ENCODE data around the gene UFC1. TPM values are rescaled to one million over a fixed set of nuclear protein-coding genes. Genes with fewer than 3 reads are reported as not detected.

UFC1 gene
- total RNA-seq, 1 donor from 2014 or later = 84.4 TPM

- Histone ChIP-seq H3K27ac (no peak overlapping the region), H3K4me1 (peaks cover 24% of the 10 kb centered on the region), H3K36me3 (no peaks in the 10 kb centered on the region), H3K4me3 (no peak overlapping the region), H3K27me3 (no peaks in the 10 kb centered on the region), H3K9me3 (no peaks in the 10 kb centered on the region)
- ATAC-seq (no peak), DNase-seq (no peak)
- intact Hi-C loops (cut with DNase I) = no loop called here
- TF ChIP-seq CTCF (IDR thresholded peaks at IDR 0.05) = no peak
Measured at GRCh38 chr1:161190962-161191521, 37.3 kb downstream of the UFC1 start.

- Histone ChIP-seq H3K36me3 (no peaks in the 10 kb centered on the region), H3K27ac (no peak overlapping the region), H3K4me3 (no peak overlapping the region), H3K27me3 (no peaks in the 10 kb centered on the region), H3K4me1 (peaks cover 20% of the 10 kb centered on the region), H3K9me3 (no peaks in the 10 kb centered on the region)
- ATAC-seq (no peak), DNase-seq (no peak)
- intact Hi-C loops (cut with DNase I) = no loop called here
- no peak for TF ChIP-seq CTCF (IDR thresholded peaks at IDR 0.05)
Measured at GRCh38 chr1:161191971-161192370, 38.2 kb downstream of the UFC1 start.

GRCh38 chr1:161192476-161193465 is 39.0 kb downstream of the UFC1 start:
- intact Hi-C loops (cut with DNase I) = no loop called here
- no peaks in the 10 kb centered on the region for H3K9me3 ChIP-seq
- H3K36me3 ChIP-seq = no peaks in the 10 kb centered on the region
- peak; percentile 83 for ATAC-seq
- no peak for DNase-seq
- TF ChIP-seq CTCF (IDR thresholded peaks at IDR 0.05) = peak; percentile 89
- peaks cover 17% of the 10 kb centered on the region for H3K4me1 ChIP-seq
- H3K27me3 ChIP-seq = no peaks in the 10 kb centered on the region
- H3K4me3 ChIP-seq = no peak overlapping the region
- H3K27ac ChIP-seq = peak overlapping the region; percentile 24

- Histone ChIP-seq H3K4me1 (peaks cover 26% of the 10 kb centered on the region), H3K9me3 (no peaks in the 10 kb centered on the region), H3K4me3 (no peak overlapping the region), H3K27me3 (no peaks in the 10 kb centered on the region), H3K27ac (no peak overlapping the region), H3K36me3 (no peaks in the 10 kb centered on the region)
- DNase-seq = no peak
- no peak for ATAC-seq
- TF ChIP-seq CTCF (IDR thresholded peaks at IDR 0.05) = peak; percentile 25
- intact Hi-C loops (cut with DNase I) = no loop called here
Measured at GRCh38 chr1:161193561-161194235, 39.9 kb downstream of the UFC1 start.

GRCh38 chr1:161195171-161195570 is 41.4 kb downstream of the UFC1 start:
- no peak for TF ChIP-seq CTCF (IDR thresholded peaks at IDR 0.05)
- H3K4me1 ChIP-seq = peaks cover 39% of the 10 kb centered on the region

More at GRCh38 chr1:161195171-161195570, 41.4 kb downstream of the UFC1 start:
- intact Hi-C loops (cut with DNase I) = no loop called here
- Histone ChIP-seq H3K27ac (no peak overlapping the region), H3K4me3 (no peak overlapping the region), H3K9me3 (no peaks in the 10 kb centered on the region), H3K27me3 (no peaks in the 10 kb centered on the region), H3K36me3 (no peaks in the 10 kb centered on the region)
- peak; percentile 17 for ATAC-seq
- DNase-seq = no peak

Data from upper lobe of right lung (tissue), 1 donor.